K562 (cell line): ENCODE results near the gene TANK. TPM values are rescaled to one million over a fixed set of nuclear protein-coding genes. Genes with fewer than 3 reads are reported as not detected.
"Not testable (repeated sequence)": the region's sequence is repeated elsewhere in the genome, so short reads cannot be mapped to it uniquely, and the experiment has no call there.

ENCODE experiments used
- ATAC-seq: fragments of 200-7000 bp; cut with Tn5 transposase; 3 replicates; pipeline ENCODE4 v1.9.1; 2020; ENCODE audit warnings: moderate library complexity
- BruUV-seq: library from RNA; stranded (reverse); fragments of 400-500 nt; replicated peaks from 2 replicates; lab custom pipeline; 2021; lab: Mats Ljungman, UMichigan
- CTCF ChIA-PET: fragments of 300-600 bp; formaldehyde crosslinking; extraction: SDS; loops from one replicate; lab custom pipeline; 2021; ENCODE audit warnings: low intra/inter-chr PET ratio; lab: Yijun Ruan, JAX
- POLR2A ChIA-PET: fragments of 300-600, 350-650 bp; sonication (Branson Sonifier 250); formaldehyde crosslinking; extraction: SDS; loops from one replicate; lab custom pipeline; 2021; ENCODE audit warnings: antibody characterized with exemption, inconsistent platforms; lab: Yijun Ruan, JAX
- DNase-seq, 4 experiments: peaks; one replicate each; pipeline versions ENCODE4 v3.0.0 to v3.0.0-alpha.2; 2011 to 2018; ENCODE audit warnings: low spot score in 3 of 4, mixed read lengths in 3 of 4; ENCODE audit errors: extremely low read depth in 1 of 4
- FAIRE-seq: peaks from 2 replicates; lab custom pipeline; 2011; peaks lifted over from hg19 to GRCh38; lab: Jason Lieb, UNC
- H2AFZ ChIP-seq: 2 replicates; pipeline ENCODE4 v1.6.0; 2011; ENCODE audit warnings: low read depth, low read length, control low read depth, inconsistent platforms
- H3K27ac ChIP-seq: fragments of 200-600 bp; 3 replicates; pipeline ENCODE4 v1.8.0; 2011; ENCODE audit warnings: low read depth, mild to moderate bottlenecking, control low read depth, inconsistent platforms, low read length, moderate library complexity, mixed read lengths; ENCODE audit errors: extremely low read depth
- H3K27me3 ChIP-seq, 2 experiments: fragments of 300-600 bp in 1 of 2; 2 replicates in 1 of 2; 3 replicates in 1 of 2; pipeline versions ENCODE4 v1.6.0 to v1.8.0; 2011; ENCODE audit warnings: inconsistent platforms in 2 of 2, low read length in 2 of 2, mild to moderate bottlenecking in 1 of 2, mixed read lengths in 1 of 2, moderate library complexity in 1 of 2; ENCODE audit not compliant: control insufficient read depth in 2 of 2, insufficient read depth in 2 of 2
- H3K36me3 ChIP-seq: fragments of 300-600 bp; 3 replicates; pipeline ENCODE4 v1.8.0; 2011; ENCODE audit warnings: mild to moderate bottlenecking, low read length, inconsistent platforms; ENCODE audit not compliant: control insufficient read depth, insufficient read depth
- H3K4me1 ChIP-seq, 2 experiments: fragments of 200-600 bp in 1 of 2; replicated peaks in 1 of 2; 2 replicates in 1 of 2; 3 replicates in 1 of 2; pipeline versions ENCODE4 v1.5.1 to v1.8.0; 2011; ENCODE audit warnings: inconsistent platforms in 2 of 2, low read length in 2 of 2, mild to moderate bottlenecking in 1 of 2, mixed read lengths in 1 of 2, moderate library complexity in 1 of 2; ENCODE audit not compliant: control insufficient read depth in 2 of 2, insufficient read depth in 2 of 2
- H3K4me2 ChIP-seq: 2 replicates; pipeline ENCODE4 v1.6.1; 2011; ENCODE audit warnings: low read length, control low read depth, inconsistent platforms, mixed read lengths; ENCODE audit not compliant: insufficient read depth
- H3K4me3 ChIP-seq: fragments of 200-600 bp; sonication (generic), shearing (Covaris generic); 2 replicates; pipeline ENCODE4 v1.5.1; 2016; ENCODE audit warnings: control low read depth, inconsistent platforms
- H3K79me2 ChIP-seq: fragments of 200-600 bp; 3 replicates; pipeline ENCODE4 v1.8.0; 2011; ENCODE audit warnings: low read length, inconsistent platforms; ENCODE audit not compliant: control insufficient read depth, insufficient read depth
- H3K9ac ChIP-seq, 2 experiments: 2 replicates each; pipeline versions ENCODE4 v1.6.0 to v1.6.1; 2011; ENCODE audit warnings: low read depth in 2 of 2, low read length in 2 of 2, control low read depth in 1 of 2, inconsistent platforms in 1 of 2, mild to moderate bottlenecking in 1 of 2, mixed read lengths in 1 of 2; ENCODE audit not compliant: insufficient read depth in 1 of 2
- H3K9me1 ChIP-seq: one replicate; pipeline ENCODE4 v1.6.0; 2011; ENCODE audit warnings: inconsistent platforms, mild to moderate bottlenecking, low read length, moderate library complexity; ENCODE audit not compliant: control insufficient read depth, insufficient read depth
- H3K9me3 ChIP-seq: replicated peaks from 2 replicates; pipeline ENCODE4 v1.5.1; 2011; ENCODE audit warnings: low read depth, low read length, inconsistent platforms; ENCODE audit not compliant: control insufficient read depth, insufficient read depth
- H4K20me1 ChIP-seq: replicated peaks from 2 replicates; pipeline ENCODE4 v1.6.1; 2011; ENCODE audit warnings: low read length, inconsistent platforms, mixed read lengths; ENCODE audit not compliant: control insufficient read depth, insufficient read depth
- ATF2 ChIP-seq: sonication (generic); formaldehyde crosslinking; IDR thresholded peaks from 2 replicates; pipeline ENCODE4 v1.8.1; 2022; ENCODE audit warnings: missing genetic modification reagents
- BCL6 ChIP-seq: fragments of 250-450 bp; sonication (Bioruptor Pico); IDR thresholded peaks from 2 replicates; pipeline ENCODE4 v1.4.0; 2020
- HMGXB4 ChIP-seq: sonication (generic); formaldehyde crosslinking; IDR thresholded peaks from 2 replicates; pipeline ENCODE4 v1.8.1; 2023; ENCODE audit warnings: mild to moderate bottlenecking, missing genetic modification reagents
- MED1 ChIP-seq: sonication (generic); formaldehyde crosslinking; IDR thresholded peaks from 2 replicates; pipeline ENCODE4 v1.8.1; 2023; ENCODE audit warnings: missing genetic modification reagents, borderline replicate concordance
- RBM25 ChIP-seq: fragments of 200-400 bp; formaldehyde crosslinking; IDR thresholded peaks from 2 replicates; pipeline ENCODE4 v1.6.1; 2018; ENCODE audit warnings: low read length, low read depth, moderate library complexity; ENCODE audit not compliant: severe bottlenecking
- SMARCA5 ChIP-seq: fragments of 450-650 bp; IDR thresholded peaks from 2 replicates; pipeline ENCODE4 v1.6.1; 2016
- SRSF9 ChIP-seq: fragments of 200-400 bp; formaldehyde crosslinking; IDR thresholded peaks from 2 replicates; pipeline ENCODE4 v1.6.1; 2017; ENCODE audit warnings: low read depth, low read length, borderline replicate concordance
- TBP ChIP-seq: optimal IDR thresholded peaks from 2 replicates; pipeline ENCODE3; 2011; ENCODE audit warnings: low read depth, low read length, improper control_type of control experiment
- UBTF ChIP-seq, 2 experiments: IDR thresholded peaks; 2 replicates each; pipeline ENCODE4 v1.6.1; 2012; ENCODE audit warnings: improper control_type of control experiment in 2 of 2, low read depth in 2 of 2, low read length in 2 of 2, borderline replicate concordance in 1 of 2
- ZNF224 ChIP-seq: sonication (generic); formaldehyde crosslinking; IDR thresholded peaks from 2 replicates; pipeline ENCODE4 v1.8.0; 2022; ENCODE audit warnings: mild to moderate bottlenecking, missing genetic modification reagents
- ZNF41 ChIP-seq: fragments of 250-450 bp; sonication (Bioruptor Pico); conservative IDR thresholded peaks from 2 replicates; pipeline ENCODE4 v1.4.0; 2020; ENCODE audit warnings: mild to moderate bottlenecking
- whole genome bisulfite sequencing: fragments of 100-300 bp; shearing (Covaris generic); methylation state at CpG from one replicate; pipeline ENCODE4 v1.1.6; 2016; ENCODE audit warnings: low coverage, mixed read lengths; ENCODE audit not compliant: insufficient coverage; ENCODE audit errors: missing lambda C conversion rate; 5-methylcytosine and 5-hydroxymethylcytosine counted together
- in situ Hi-C: fragments of 300-500 bp; cut with MboI; formaldehyde crosslinking; loops from 4 replicates; pipeline ENCODE4 v1.15.0; 2018; ENCODE audit warnings: inconsistent platforms, mixed read lengths
- intact Hi-C: fragments of 100-400 bp; cut with micrococcal nuclease; formaldehyde crosslinking; loops from 2 replicates; pipeline ENCODE4 v1.14.2; 2022
- polyA plus RNA-seq, 8 experiments: library from polyadenylated mRNA; depleted of rRNA in 4 of 8; stranded (reverse) in 5 of 8; unstranded in 3 of 8; fragments of >200 nt; fragmentation: Nextera tagmentation in 2 of 8; fragmentation: Illumina TruSeq in 1 of 8; extraction: Ambion mirVana in 2 of 8; extraction: Trizol in 1 of 8; gene quantifications; 2 replicates each; pipeline versions ENCODE4 v1.2.1 to v1.2.3, GENCODE V29; 2011 to 2014; ENCODE audit warnings: inconsistent platforms in 1 of 8, missing spikeins in 1 of 8
- total RNA-seq, 7 experiments: library from RNA; depleted of rRNA in 6 of 7; stranded (reverse); fragments of >200 nt in 6 of 7; fragmentation: Illumina TruSeq in 2 of 7; extraction: Trizol in 2 of 7; gene quantifications; 2 replicates each; pipeline versions ENCODE4 v1.2.1 to v1.2.3, GENCODE V29; 2011 to 2021; ENCODE audit warnings: low replicate concordance in 1 of 7

TANK gene
- total and polyA plus RNA-seq, 9 of the 15 experiments (the other 6 are each of a cell fraction or from before 2014, with no cell fraction given): 43.0 to 91.5 (median 54.4) TPM

GRCh38 chr2:161282311-161282644, 122.0 kb downstream of the TANK start:
- H3K4me1 ChIP-seq, BruUV-seq, H3K4me2 ChIP-seq, H3K79me2 ChIP-seq, H3K9me3 ChIP-seq, H3K36me3 ChIP-seq, DNase-seq, in situ Hi-C loops, H3K4me3 ChIP-seq, FAIRE-seq, H3K27ac ChIP-seq, POLR2A ChIA-PET, H4K20me1 ChIP-seq, H2AFZ ChIP-seq, CTCF ChIA-PET, H3K9me1 ChIP-seq, H3K27me3 ChIP-seq: not testable (repeated sequence)
- WGBS: 21% methylated on average over 7 of the region's 9 CpGs
- ATAC-seq: peak; percentile 26
- intact Hi-C loops: loop anchor here (5.0 kb wide), 1 partner anchor 840 kb away; no protein-coding TSS in a partner anchor
- H3K9ac ChIP-seq: 0 out of 4 replicates have a peak overlapping the region, but pooled peaks of 1 of the 2 experiments have one; percentile 20

- CTCF ChIA-PET: no interaction called here
- no peak for TF ChIP-seq ZNF224
- no peak for TF ChIP-seq ATF2 (CRISPR knock-in tag)
- TF ChIP-seq UBTF (IDR thresholded peaks at IDR 0.05; ENCODE audit: borderline replicate concordance in 1 of 2, low read depth in 2 of 2, low read length in 2 of 2): no peak
- no peak for TF ChIP-seq BCL6 (CRISPR knock-in tag)
- TF ChIP-seq TBP: no peak
- no peak for TF ChIP-seq MED1
- no peak for TF ChIP-seq SRSF9
- no peak for TF ChIP-seq ZNF41
- no peak for TF ChIP-seq RBM25
- no peak for TF ChIP-seq HMGXB4 (CRISPR knock-in tag)
- no peak for TF ChIP-seq SMARCA5
Observed at GRCh38 chr2:161283926-161284325, 123.7 kb downstream of the TANK start.

More at GRCh38 chr2:161283926-161284325, 123.7 kb downstream of the TANK start:
- H3K9ac ChIP-seq: no peak overlapping the region
- no peaks in the 10 kb centered on the region for H3K36me3 ChIP-seq
- no peaks in the 10 kb centered on the region for H4K20me1 ChIP-seq
- BruUV-seq: no TSS peak
- WGBS: 0% methylated on average over 1 of the region's 1 CpG
- intact Hi-C loops: loop anchor here (5.0 kb wide), 1 partner anchor 838 kb away; no protein-coding TSS in a partner anchor
- POLR2A ChIA-PET: interaction anchor here (1.2 kb wide), 1 partner anchor 8 kb away, joined by 3 read pairs; no protein-coding TSS in a partner anchor
- no peaks in the 10 kb centered on the region for H3K79me2 ChIP-seq
- no peak overlapping the region for H3K4me3 ChIP-seq
- no peak overlapping the region for H2AFZ ChIP-seq
- H3K27ac ChIP-seq: no peak overlapping the region
- ATAC-seq: no peak
- in situ Hi-C loops: no loop called here
- H3K4me1 ChIP-seq: peaks cover 0 to 8% of the 10 kb centered on the region in 2 experiments; a peak in 1 of 5 replicates
- H3K9me3 ChIP-seq: no peaks in the 10 kb centered on the region; the same call in 1 of the 2 replicates
- H3K4me2 ChIP-seq: no peak overlapping the region
- H3K9me1 ChIP-seq: no peaks in the 10 kb centered on the region
- no peak for FAIRE-seq
- no peak for DNase-seq
- peaks cover 0 to 6% of the 10 kb centered on the region in 2 experiments; a peak in 2 of 5 replicates for H3K27me3 ChIP-seq
